ELF-1 (cell line): ENCODE results near the gene TRIM75.
"Not testable (repeated sequence)": the region's sequence is repeated elsewhere in the genome, so short reads cannot be mapped to it uniquely, and the experiment has no call there.

Experiments
- DNase-seq: peaks from one replicate; pipeline ENCODE4 v3.0.0-alpha.2; 2016; ENCODE audit warnings: low read depth, low spot score

The TRIM75 gene

GRCh38 chr4:165077034-165077578 is 23.4 kb downstream of the TRIM75 start:
- no peak for DNase-seq

GRCh38 chr4:165079476-165079875 is 25.8 kb downstream of the TRIM75 start:
- DNase-seq: no peak

DNA sequence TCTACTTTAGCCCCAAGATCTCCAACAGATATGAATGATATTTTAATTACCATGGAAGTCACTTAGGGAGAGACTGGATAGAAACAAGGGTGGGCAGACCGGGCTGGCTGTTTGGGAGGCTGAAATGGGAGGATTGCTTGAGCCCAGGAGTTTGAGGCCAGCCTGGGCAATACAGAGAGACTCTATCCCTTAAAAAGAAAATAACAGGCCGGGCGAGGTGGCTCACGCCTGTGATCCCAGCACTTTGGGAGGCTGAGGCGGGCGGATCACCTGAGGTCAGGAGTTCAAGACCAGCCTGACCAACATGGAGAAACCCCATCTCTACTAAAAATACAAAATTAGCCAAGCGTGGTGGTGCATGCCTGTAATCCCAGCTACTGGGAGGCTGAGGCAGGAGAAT is 31.1 kb downstream of the TRIM75 start:
- DNase-seq: not testable (repeated sequence)

- DNase-seq: no peak
Measured at GRCh38 chr4:165085946-165086345, 32.3 kb downstream of the TRIM75 start.

- no peak for DNase-seq
Measured at GRCh38 chr4:165088366-165088765, 34.7 kb downstream of the TRIM75 start.

GRCh38 chr4:165092187-165092586 is 38.5 kb downstream of the TRIM75 start:
- DNase-seq: not testable (repeated sequence)

- no peak for DNase-seq
Measured at GRCh38 chr4:165094873-165095272, 41.2 kb downstream of the TRIM75 start.

GRCh38 chr4:165095291-165095690 is 41.6 kb downstream of the TRIM75 start:
- peak; percentile 88 for DNase-seq

DNA sequence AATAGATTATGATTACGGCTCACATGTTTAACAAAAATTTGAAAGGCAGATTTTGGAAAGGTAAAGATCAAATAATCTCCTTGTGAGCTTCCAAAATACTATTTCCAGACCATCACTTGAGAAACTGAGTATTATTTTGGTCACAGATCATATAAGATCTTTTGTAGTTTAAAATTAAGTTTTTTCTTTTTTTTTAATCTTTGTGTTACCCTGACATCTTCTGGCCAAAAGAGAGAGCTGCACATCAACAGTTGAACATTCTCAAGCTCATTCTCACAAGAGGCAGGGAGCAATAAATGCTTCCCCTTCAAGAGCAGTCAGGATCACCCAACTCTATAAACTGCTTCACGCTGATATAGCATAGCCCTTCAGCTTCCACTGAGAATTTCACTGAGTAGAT is 43.1 kb downstream of the TRIM75 start:
- DNase-seq: peak; percentile 39

DNA sequence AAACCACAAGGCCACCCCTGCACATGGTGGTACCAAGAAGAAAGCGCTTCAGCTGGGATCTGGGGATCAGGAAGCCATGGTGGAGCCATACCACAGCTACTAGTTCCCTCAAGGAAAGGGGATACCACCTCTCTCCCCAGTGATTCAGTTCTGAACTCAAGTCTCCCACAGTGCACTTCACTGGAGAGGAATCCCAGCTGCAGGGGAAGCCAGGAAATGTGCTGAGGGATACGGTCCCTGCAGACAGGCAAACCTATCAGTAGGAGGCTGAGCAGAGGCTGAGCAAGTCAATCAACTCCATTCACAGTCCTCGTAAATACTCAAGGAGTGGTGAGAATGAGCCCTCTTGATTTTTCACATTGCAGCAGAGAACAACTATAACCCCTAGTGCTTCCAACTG is 48.0 kb downstream of the TRIM75 start:
- no peak for DNase-seq

DNA sequence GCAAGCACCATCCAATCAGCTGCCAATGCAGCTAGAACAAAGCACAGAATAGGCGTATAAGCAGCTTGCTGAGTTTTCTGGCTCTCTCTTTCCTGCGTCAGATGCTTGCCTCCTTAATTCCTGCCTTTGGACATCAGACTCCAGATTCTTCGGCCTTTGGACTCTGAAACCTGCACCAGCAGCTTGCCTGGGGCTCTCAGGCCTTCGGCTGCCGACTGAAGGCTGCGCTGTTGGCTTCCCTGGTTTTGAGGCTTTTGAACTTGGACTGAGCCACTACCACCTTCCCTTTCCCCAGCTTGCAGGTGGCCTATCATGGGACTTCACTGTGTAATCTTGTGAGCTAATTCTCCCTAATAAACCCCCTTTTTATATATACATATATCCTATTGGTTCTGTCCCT is 52.9 kb downstream of the TRIM75 start:
- DNase-seq: no peak
